ENCODE results near the gene SLC9C2.
A peak's percentile ranks its signal among the peaks of the same experiment; 100 is the strongest.
"Not testable (repeated sequence)": the region's sequence is repeated elsewhere in the genome, so short reads cannot be mapped to it uniquely, and the experiment has no call there.

Gene SLC9C2

DNA sequence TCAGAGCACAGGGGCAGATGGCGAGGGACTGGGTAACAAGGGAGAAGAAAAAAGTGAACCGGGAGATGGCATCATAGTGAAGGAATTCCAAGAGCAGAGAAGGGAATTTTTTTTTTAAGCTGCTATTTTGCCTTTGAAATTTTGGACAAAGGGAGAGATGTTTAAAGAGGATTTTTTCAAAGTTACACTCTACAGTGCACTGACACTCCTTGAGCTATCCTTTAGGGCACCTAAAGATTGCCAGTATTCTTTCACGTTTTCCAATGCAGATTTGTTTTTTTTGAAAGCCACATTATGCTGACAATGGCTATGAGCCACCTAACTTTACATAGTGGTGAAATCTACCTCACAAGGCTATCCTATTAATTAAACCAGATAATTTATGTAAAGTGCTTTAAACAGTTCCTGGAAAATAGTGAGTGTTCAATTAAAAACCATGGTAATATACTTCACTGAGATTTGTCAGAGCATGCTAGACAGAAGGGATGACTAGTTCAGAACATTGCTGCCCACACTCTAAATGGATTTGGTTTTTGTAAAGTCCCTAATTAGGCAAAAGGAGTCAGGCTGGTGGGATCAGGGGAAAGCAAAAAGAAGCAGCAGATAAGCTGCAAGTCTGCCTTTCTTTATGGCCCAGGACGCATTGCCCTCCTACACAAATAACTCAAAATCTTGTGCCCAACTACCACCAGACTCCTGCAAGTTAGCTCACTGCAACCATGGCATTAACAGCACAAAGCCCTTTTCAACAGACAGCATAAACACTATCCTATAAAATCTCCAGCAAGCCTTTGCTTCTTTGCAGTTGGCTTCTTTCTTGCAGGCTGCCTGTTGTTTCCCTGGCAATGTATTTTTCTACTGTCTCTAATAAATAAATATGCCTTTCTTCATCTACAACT is 71.8 kb downstream of the SLC9C2 start:
- no peak for DNase-seq (ENCODE audit: low spot score)

GRCh38 chr1:173529106-173529505 is 73.8 kb downstream of the SLC9C2 start:
- no peak for DNase-seq (ENCODE audit: low spot score)

- peak; percentile 27 for DNase-seq (ENCODE audit: low spot score)
These were observed 75.6 kb downstream of the SLC9C2 start for GRCh38 chr1:173527151-173527826.

- DNase-seq (ENCODE audit: low spot score): no peak
These were observed 76.9 kb downstream of the SLC9C2 start for GRCh38 chr1:173525926-173526325.

DNA sequence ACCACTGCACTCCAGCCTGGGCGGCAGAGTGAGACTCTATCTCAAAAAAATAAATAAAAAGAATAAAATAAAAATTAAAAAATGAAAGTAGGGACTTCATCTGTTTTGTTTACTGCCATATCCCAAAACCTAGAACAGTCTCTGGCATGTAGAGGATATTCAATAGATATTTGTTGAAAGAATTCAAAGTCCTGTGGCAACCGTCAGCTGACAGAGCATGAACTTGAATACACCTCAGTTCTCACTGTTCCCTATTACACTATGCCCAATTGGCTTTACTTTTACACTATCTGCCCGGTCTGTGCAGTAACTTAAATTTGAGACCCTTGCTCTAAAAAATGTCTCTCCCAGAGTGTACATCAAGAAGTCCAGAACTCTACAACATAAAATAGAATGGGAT is 79.5 kb downstream of the SLC9C2 start:
- DNase-seq (ENCODE audit: low spot score): no peak

DNA sequence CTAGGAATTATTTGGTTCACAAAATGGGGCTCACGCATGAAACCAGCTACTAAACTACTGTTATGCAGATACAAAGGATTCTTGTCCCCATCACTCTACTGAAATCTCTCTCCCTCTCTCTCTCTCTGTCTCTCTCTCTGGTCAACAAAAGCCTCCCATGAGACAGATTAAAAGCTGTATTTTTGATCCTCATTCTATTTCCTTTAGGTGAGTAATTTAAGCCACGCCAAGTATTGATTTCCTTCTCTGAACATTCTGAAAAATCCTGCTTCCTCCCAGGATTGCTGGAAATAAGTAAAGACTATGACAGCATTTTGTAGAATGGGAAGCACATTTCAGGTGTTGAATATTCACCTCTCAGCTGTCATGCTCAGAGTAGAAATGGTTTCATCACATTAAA is 82.1 kb downstream of the SLC9C2 start:
- DNase-seq (ENCODE audit: low spot score): no peak

- DNase-seq (ENCODE audit: low spot score): not testable (repeated sequence)
These were observed 88.4 kb downstream of the SLC9C2 start for GRCh38 chr1:173514503-173514902.

GRCh38 chr1:173509797-173510196 is 93.1 kb downstream of the SLC9C2 start:
- DNase-seq (ENCODE audit: low spot score): no peak

DNA sequence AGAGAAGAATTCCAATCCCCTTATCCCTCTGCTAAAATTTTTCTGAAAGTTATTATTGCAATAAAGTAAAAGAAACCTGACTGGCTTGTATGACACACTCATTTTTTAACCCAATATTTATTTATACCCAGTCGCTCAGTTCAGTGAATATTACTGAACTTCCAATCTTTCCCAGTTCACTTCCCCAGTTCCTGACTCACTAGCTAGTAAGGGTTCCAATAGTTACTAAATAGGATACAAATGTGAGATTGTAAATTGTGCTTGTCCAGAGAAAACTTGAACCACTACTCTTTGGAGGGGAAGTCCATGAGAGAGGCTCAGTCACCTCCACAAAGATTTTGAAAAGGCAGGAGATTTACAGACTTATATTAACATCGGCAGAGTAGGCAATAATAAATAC is 94.3 kb downstream of the SLC9C2 start:
- DNase-seq (ENCODE audit: low spot score): no peak

DNA sequence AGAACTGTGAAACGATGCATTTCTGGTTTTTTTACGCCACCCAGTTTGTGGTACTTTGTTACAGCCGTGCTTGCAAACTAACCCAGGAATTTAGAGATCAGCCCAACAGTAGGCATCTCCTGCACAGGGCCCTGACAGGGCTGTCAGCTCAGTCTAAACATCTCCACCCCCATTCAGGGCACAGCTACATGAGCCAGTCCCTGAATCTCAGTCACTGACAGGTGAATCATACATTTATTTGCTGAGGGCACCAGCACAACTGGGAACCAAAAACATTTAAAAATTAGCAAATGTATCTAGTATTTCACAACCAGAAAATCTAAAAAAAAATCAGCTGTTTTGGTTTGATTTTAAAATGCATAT is 95.0 kb downstream of the SLC9C2 start:
- no peak for DNase-seq (ENCODE audit: low spot score)

- no peak for DNase-seq (ENCODE audit: low spot score)
These were observed 95.5 kb downstream of the SLC9C2 start for GRCh38 chr1:173507205-173507846.

GRCh38 chr1:173506437-173506836 is 96.4 kb downstream of the SLC9C2 start:
- DNase-seq (ENCODE audit: low spot score): peak; percentile 71

DNA sequence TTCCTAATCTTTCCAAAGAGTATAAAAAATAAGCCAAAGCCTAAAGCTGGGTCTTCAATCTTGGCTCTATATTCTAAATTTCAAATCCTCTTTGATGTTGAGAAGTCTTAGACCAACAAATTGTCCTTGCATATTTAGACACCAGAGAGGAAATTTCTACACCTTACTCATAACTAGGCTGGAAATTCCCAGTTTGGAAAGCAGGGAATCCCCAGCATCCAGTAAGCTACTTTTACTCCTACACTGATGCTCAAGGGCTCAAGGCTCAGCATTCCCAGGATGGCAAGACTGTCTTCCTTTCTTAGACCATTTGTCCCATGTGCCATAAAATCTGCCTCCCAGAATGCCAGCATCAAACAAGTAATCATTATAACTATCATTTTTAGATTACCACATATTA is 97.5 kb downstream of the SLC9C2 start:
- no peak for DNase-seq (ENCODE audit: low spot score)

DNA sequence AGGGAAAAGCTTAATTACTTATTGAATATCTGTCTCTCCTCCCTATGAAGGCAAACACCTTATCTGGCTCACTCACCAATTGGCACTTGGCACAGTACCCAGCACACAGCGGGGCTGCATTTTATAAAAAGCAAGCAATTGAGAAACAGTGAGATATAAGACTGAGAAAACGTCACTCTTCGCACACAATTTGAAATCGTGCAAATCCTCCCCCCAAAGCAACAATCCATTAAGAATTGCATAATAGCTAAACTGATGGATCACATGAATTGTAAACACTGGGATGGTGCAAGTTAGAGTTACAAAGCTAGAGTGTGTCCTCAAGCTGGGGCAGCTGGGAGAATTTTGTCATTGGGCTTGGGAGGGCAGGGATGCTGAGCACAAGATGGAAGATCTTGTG is 98.6 kb downstream of the SLC9C2 start:
- DNase-seq (ENCODE audit: low spot score): peak; percentile 57

GRCh38 chr1:173503391-173503790 is 99.5 kb downstream of the SLC9C2 start:
- peak; percentile 56 for DNase-seq (ENCODE audit: low spot score)

- no peak for DNase-seq (ENCODE audit: low spot score)
These were observed 100.8 kb downstream of the SLC9C2 start for GRCh38 chr1:173502104-173502503.

- DNase-seq (ENCODE audit: low spot score): no peak
These were observed 103.1 kb downstream of the SLC9C2 start for GRCh38 chr1:173499729-173500128.

DNA sequence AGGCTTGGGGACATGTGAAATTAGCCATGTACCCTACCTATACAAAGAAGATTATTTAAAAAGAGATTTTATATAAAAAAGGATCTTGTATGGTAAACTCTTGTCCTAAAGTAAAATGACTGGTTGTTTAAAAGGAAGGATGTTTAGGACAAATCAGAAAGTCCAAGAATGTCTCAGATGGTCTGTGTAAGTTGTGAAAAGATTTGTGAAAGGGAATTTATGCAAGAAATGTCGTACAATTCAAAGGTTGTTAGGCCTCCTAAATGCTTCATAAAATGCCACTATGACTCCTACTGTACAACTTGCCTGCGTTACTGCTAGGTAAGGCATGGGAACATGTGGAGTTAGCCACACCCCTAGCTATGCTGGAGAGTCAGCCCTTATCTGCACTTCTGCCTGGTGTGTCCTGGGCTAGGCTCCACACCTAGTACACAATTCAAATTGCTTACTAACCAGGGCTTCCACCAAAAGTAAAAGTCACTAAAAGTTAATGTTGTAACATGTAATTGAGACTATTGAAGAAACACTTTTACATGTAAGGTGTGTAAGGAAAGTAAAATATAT is 106.0 kb downstream of the SLC9C2 start:
- no peak for DNase-seq (ENCODE audit: low spot score)

- no peak for DNase-seq (ENCODE audit: low spot score)
These were observed 107.1 kb downstream of the SLC9C2 start for GRCh38 chr1:173495609-173496267.

GRCh38 chr1:173493125-173493524 is 109.7 kb downstream of the SLC9C2 start:
- not testable (repeated sequence) for DNase-seq (ENCODE audit: low spot score)

DNA sequence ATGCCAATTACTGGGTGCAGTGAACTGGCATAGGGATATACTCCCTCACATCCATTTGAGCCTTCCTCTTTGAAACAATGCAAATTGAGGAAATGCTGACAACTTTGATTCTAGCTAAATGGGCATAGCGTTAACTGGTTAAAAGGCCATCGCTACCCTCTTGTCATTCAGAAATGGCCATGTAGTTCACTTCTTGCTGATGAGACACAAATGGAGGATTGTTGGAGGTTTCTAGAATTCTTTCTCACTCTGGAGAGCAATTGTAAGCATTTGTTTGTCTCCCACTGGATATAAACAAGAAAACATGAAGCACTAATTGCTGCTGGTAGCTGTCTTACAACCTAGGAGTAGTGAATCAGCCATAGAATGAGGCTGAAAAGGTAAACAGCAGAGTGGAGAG is 111.4 kb downstream of the SLC9C2 start:
- no peak for DNase-seq (ENCODE audit: low spot score)

DNA sequence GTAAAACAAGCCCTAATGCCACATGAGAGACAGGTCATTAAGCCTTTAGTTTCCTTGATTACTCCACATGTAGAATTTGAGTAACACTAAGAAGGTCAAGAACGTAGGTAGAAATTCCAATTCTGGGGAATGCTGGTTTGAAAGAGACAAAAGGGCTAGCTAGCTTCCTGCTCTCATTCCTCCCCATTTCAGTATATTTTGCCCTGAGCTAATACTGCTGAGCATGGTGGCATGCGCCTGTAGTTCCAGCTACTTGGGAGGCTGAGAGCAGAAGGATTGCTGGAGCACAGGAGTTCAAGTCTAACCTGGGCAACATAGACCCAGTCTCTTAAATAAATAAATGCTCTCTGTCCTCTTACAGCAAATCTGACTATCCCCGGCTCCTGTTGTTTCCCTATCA is 112.9 kb downstream of the SLC9C2 start:
- no peak for DNase-seq (ENCODE audit: low spot score)

Measured in hematopoietic multipotent progenitor cell treated with erythropoietin and hydrocortisone succinate and interleukin-3 and kit ligand, for 17 days (in vitro differentiated cells).